ENCODE measurements around the gene EIF4E2. TPM values are rescaled to one million over a fixed set of nuclear protein-coding genes. Genes with fewer than 3 reads are reported as not detected.

The EIF4E2 gene
- total RNA-seq, 1 donor from 2014 or later: 68.1 TPM

- H3K4me3 ChIP-seq: no peak overlapping the region
- no peak for DNase-seq
Measured at GRCh38 chr2:232609607-232610006, 59.1 kb downstream of the EIF4E2 start.

DNA sequence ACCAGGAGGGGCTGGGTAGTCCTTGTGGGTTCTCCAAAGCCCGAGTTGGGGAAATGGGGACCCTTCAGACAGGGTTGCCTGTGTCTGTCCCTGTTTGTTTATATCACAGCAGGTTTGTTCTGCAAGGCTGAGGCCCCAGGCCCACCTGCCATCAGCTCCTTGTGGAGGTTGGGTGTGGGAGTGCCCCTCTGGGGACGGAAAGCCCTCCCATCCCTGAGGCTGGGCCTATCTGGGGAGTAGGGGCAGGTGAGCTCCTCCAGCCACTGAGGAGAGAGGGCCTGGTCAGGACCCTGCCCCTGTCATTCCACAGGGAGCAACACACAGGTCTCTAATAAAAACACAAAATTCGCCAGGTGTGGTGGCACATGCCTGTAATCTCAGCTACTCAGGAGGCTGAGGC, 59.6 kb downstream of the EIF4E2 start:
- no peaks in the 10 kb centered on the region for H3K36me3 ChIP-seq
- intact Hi-C loops (cut with DNase I): no loop called here
- no peak overlapping the region for H3K27ac ChIP-seq
- H3K4me1 ChIP-seq: peaks cover 4% of the 10 kb centered on the region
- ATAC-seq: no peak
- H3K9me3 ChIP-seq: no peaks in the 10 kb centered on the region
- TF ChIP-seq CTCF (IDR thresholded peaks at IDR 0.05): no peak
- no peak overlapping the region for H3K4me3 ChIP-seq
- no peaks in the 10 kb centered on the region for H3K27me3 ChIP-seq (ENCODE audit: low read depth)
- DNase-seq: peak; percentile 16

More at GRCh38 chr2:232609607-232610006, 59.1 kb downstream of the EIF4E2 start:
- Histone ChIP-seq H3K27me3 (ENCODE audit: low read depth) (no peaks in the 10 kb centered on the region), H3K27ac (no peak overlapping the region), H3K4me1 (peaks cover 4% of the 10 kb centered on the region), H3K36me3 (no peaks in the 10 kb centered on the region), H3K9me3 (no peaks in the 10 kb centered on the region)
- no peak for ATAC-seq
- TF ChIP-seq CTCF (IDR thresholded peaks at IDR 0.05): no peak
- intact Hi-C loops (cut with DNase I): no loop called here

GRCh38 chr2:232611061-232611460, 60.6 kb downstream of the EIF4E2 start:
- no peak overlapping the region for H3K27ac ChIP-seq
- peak; percentile 42 for DNase-seq
- H3K36me3 ChIP-seq: no peaks in the 10 kb centered on the region
- intact Hi-C loops (cut with DNase I): no loop called here
- H3K4me3 ChIP-seq: no peak overlapping the region
- no peaks in the 10 kb centered on the region for H3K27me3 ChIP-seq (ENCODE audit: low read depth)
- no peak for TF ChIP-seq CTCF (IDR thresholded peaks at IDR 0.05)
- ATAC-seq: no peak
- H3K4me1 ChIP-seq: peaks cover 4% of the 10 kb centered on the region
- no peaks in the 10 kb centered on the region for H3K9me3 ChIP-seq

DNA sequence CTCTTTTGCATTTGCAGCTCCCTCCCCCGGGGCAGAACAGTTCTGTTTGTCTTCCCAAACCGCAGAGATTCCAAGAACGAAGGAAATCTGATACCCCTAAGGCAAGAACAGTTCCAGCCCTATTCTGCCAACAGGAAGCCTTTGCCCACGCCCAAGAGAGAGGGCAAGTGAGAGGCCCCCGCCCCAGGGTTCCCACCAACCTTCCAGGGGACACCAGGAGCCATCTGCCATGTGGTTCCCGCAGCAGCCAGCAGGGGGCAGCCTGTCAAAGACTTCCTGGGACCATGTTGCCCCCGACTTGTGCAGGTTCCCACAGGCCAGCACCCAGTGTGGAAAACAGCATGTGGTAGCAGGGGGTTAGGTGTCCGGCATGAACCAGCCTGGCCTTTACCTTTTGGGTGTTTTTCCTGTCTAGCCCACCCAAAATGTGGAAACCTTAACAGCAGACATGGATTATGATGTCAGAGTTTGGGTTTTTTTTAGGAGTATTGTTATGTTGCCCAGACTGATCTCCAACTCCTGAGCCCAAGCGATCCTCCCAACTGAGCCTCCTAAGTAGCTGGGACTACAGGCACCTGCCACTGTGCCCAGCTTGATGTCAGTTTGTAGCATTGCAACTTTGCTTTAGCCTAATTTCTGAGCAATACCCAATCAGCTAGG, 61.2 kb downstream of the EIF4E2 start:
- no peaks in the 10 kb centered on the region for H3K4me1 ChIP-seq
- H3K27me3 ChIP-seq (ENCODE audit: low read depth): peaks cover 2% of the 10 kb centered on the region
- DNase-seq: peak; percentile 79
- H3K4me3 ChIP-seq: no peak overlapping the region
- H3K27ac ChIP-seq: no peak overlapping the region
- intact Hi-C loops (cut with DNase I): no loop called here
- peak; percentile 84 for TF ChIP-seq CTCF (IDR thresholded peaks at IDR 0.05)
- H3K9me3 ChIP-seq: no peaks in the 10 kb centered on the region
- no peaks in the 10 kb centered on the region for H3K36me3 ChIP-seq
- peak; percentile 70 to 77 for ATAC-seq

DNA sequence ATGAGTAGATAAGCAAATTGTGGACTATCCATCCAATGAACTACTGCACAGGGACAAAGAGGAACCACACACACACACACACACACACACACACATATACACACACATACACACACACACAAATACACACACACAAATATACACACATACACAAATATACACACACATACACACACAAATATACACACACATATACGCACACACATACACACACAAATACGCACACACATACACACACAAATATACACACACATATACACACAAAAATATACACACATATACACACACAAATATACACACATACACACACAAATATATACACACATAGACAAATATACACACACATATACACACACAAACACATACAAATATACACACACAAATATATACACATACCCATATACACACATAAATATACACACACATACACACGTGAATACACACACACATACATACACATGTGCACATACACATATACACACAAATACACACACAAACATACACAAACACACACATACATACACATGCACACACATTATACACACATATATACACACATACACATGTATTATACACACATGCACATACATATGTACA, 63.1 kb downstream of the EIF4E2 start:
- TF ChIP-seq CTCF (IDR thresholded peaks at IDR 0.05): no peak
- no peaks in the 10 kb centered on the region for H3K36me3 ChIP-seq
- no peak overlapping the region for H3K4me3 ChIP-seq
- DNase-seq (no peak), ATAC-seq (no peak)
- no peaks in the 10 kb centered on the region for H3K9me3 ChIP-seq
- H3K27me3 ChIP-seq (ENCODE audit: low read depth): peaks cover 3% of the 10 kb centered on the region
- no peaks in the 10 kb centered on the region for H3K4me1 ChIP-seq
- no peak overlapping the region for H3K27ac ChIP-seq
- intact Hi-C loops (cut with DNase I): no loop called here

Data from lower lobe of right lung (tissue), 2 donors.